Fibroblast of skin of right quadriceps (primary cell): ENCODE measurements around the gene PCDH9.
A peak's percentile ranks its signal among the peaks of the same experiment; 100 is the strongest.

Experiments used
- DNase-seq: peaks from one replicate; pipeline ENCODE4 v3.0.0-alpha.2; 2013

Gene PCDH9

DNA sequence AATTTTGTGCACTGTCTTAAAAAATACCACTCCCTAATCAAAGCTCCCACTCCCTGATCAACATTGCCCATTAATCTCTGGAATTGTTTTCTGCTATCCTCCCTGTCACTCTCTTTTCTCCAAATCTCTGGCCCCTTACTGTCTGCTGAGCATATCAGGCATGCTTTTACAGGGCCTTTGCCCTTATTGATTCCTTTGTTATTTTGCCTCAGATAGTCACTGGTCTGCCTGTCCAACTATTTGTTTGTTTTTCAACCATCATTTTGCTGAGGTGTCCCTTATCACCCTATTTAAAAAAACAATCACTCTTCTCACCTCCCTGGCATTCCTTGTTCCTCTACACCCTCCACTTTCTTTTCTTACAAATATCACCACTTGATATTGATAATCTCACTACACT, 153.0 kb downstream of the PCDH9 start:
- DNase-seq = no peak

DNA sequence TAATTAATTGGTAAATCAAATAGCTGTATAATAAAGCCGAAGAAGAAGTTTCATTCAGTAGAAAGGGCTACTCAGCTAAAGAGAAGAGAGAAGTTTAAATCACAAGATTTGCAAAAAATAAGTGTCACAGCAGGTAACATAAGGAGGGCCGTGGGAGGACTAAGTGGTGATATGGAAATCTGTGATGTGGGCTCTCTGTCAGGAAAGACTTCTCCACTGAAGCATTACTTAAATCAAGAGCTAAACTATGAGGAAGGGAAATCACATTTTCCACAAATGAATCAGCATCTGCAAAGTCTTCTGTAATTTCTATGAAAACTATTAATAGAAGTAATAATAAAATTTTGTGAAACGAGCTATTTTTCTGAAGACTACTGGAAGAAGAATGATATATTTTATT, 153.8 kb downstream of the PCDH9 start:
- no peak for DNase-seq

DNA sequence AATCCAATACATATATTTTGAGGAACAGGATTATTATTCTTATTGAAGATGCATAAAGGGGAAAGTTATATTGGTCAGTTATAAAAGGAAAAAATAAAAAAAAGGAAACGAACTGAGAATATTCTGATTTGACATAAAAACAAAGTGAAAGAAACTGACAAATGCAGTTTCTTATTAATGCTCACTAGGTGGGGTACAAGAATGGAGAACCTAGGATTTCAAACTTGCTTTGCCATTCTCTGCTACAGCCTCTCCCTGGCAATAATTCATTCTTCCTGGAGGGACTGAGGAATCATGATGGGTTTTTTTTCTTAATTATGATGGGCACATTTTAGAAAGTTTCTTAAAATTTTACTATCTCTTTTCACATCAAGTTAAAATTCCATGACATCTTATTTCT, 154.9 kb downstream of the PCDH9 start:
- no peak for DNase-seq

DNA sequence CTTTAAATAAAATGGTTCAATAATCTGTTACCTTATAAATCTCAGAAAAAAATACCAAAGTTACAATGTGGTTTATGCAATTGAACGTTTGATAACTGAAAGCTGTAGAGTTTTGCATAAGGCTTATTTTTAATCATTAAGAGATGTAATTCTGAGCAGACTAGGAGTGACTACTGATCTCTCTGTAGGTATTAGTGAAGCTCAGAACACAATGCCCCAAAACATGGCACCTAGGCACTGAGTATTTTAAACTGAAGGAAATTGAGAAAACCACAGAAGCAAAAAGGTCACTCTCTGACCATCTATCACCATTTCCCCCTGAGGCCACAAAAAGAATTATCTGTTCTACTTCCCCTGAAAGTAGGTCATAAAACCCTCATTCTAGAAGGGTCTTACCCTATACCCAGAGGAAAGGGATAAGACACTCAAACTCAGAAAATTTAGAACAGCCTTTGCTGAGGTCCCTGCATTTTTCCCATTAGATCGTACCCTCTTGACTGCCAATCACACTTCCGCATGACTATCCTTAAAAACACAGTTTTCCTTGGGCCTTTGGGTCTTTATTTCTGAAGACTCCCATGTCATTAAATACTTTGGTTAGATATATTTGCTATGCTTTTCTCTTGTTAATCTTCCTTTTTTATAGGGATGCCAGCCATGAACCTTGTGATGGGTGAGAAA, 158.1 kb downstream of the PCDH9 start:
- DNase-seq = no peak

DNA sequence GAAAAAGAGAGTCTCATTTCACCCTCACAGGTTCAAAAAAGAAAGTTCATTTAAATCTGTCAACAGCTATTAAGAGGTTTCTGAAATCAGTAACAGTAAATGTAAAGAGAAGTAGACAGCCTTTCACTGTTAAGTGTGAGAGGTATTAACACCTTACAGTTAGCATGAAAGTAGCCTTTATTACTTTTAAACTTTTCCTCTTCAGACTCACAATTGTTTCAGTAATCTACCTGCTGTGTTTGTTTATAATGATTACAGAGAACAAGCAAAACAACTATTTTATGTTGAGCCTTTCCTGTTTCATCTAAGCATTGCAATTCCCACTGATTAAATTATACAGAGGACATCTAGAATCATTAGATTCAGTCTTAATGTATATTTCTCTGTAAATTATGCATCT, 159.8 kb downstream of the PCDH9 start:
- DNase-seq = no peak

DNA sequence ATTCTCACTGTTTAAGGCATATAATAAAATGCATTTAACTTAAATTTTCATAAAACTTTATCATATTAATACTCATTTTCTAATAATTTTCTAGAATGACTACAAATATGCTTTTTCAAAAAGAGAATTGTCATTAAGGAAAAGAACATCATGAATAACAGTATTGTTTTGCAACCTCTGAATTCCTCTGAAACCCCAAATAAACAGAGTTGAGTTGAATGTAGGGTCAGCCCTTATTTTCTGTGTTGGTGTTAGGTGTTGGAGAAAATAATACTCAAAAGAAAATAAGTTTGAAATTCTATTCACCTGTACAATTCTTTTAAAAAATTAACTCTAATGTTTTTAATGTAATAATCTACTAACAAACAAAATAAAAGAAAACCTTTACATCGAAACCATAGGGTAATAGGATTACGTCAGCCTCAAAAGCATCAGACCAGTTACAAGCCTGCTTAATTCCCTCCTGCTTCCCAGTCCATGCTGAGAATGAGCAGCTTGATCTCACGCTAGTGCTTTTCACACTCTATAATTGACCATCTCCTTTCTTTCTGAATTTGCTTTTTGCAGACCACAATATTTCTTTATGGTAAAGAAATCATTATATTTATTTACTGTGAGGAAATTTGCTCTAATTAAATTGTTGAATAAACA, 160.9 kb downstream of the PCDH9 start:
- no peak for DNase-seq

DNA sequence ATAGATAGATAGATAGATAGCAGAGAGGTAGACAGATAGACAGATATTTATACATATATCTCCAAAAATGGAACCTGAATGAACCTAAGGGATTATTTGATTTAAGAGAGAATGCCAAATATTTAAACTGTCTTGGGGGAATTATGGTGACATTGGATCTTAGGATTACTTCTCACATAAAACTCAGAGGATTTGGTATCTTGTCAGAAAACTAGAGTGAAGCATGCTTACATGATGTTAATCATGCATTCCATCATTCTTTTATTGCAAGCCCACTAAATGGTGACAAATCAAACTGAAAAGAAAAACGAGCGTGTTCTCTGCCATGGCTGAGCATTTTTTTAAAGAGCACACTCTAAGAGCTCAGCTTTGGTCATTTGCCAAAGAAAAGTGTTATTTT, 165.2 kb downstream of the PCDH9 start:
- DNase-seq = no peak

GRCh38 chr13:67063036-67063435, 167.1 kb downstream of the PCDH9 start:
- DNase-seq = no peak

GRCh38 chr13:67062160-67062559, 168.0 kb downstream of the PCDH9 start:
- no peak for DNase-seq

- peak; percentile 6 for DNase-seq
These were observed 168.4 kb downstream of the PCDH9 start for GRCh38 chr13:67061750-67062149.

DNA sequence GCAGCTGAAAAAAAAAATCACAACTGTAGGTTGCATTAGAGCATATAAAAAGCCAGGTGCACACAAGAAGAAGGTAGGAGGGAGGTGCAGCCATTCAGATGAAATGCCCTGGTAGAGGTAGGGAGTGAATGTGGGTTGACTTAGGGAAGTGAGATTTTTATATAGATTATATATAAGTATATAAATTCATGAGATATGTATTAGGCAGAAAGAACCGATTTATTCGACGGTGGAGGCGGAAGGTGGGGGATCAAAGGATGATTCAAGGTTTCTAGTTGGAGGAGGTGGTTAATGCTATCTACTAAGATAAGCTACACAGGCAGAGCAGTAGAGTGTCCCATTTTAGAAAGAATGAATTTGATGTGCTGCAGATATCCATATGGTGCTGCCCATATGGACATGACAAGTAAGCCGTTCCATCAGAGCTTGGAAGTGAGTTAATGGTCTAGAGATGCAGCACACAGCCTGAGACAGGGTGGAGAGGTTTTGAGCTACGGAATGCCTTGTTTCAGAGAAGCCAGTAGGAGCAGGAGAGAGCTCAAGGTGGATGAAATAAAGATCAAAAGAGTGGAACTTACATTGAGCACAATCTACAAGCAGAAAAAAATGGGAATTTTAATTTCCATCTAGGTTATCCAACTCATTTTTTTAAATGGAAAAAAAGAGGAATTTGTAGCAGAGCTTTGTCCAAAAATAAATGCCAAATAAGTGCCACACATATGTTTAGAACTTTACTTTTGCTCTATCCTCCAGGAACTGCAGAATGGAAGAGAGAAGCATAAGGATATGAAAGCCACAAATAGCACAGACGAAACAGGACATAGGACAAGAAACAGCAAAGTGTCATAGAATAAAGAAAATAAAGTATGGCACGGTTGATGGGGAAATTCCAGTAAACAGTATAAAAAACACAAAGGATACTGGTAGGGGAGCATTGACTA, 177.3 kb downstream of the PCDH9 start:
- no peak for DNase-seq

DNA sequence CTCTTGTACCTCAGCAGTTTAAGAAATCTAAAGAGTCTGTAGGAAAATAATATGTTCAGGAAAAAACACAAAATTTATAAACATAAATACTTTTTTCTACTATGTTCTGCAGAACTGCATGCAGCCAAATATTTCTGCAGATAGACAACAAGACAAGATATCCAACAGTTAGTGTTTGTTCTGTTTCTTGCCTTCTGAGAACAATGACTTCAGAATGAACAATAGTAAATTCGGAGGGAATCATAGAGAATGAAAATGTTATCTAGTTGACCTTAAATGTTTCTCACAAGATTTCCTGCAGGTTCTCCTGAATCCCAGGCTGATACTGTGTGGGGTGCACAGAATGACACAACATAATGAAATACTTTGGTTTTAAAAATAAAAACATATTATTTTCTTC, 180.4 kb downstream of the PCDH9 start:
- DNase-seq = no peak

- DNase-seq = peak; percentile 62
These were observed 181.3 kb downstream of the PCDH9 start for GRCh38 chr13:67048821-67049150.

DNA sequence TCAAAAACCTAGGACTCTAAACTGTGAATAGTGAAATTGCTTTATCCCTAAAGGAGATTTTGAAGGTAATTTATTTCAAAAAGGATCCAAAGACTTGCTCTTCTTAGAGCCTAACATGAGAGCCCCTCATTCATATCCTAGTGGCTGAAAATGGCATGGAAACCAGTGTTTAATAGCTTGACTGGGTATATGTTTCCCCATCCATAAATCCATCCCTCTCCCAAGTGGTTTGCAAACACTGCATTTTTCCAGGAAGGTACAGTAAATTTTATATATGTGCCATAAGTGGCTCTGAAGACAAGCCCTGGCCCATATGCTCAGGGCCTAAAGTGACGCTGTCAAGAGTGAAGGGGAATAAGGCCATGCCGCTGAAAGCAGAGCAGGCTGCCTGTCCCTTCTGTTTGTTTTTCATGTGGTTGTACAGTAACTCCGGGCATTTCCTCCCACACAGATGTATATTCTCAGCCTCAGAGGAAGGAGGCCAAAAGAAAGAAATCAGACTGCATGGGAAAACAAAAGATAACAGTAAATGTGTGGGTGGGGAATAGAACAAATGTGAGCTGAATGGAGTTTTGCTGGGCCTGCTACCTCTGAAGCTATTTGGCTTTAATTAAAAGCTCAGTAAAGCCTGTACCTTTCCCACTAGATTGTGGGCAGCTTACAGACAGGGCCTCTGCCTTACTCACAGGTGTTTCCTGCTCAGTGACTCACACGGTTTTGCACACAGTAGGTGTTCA, 181.9 kb downstream of the PCDH9 start:
- peak; percentile 66 for DNase-seq

DNA sequence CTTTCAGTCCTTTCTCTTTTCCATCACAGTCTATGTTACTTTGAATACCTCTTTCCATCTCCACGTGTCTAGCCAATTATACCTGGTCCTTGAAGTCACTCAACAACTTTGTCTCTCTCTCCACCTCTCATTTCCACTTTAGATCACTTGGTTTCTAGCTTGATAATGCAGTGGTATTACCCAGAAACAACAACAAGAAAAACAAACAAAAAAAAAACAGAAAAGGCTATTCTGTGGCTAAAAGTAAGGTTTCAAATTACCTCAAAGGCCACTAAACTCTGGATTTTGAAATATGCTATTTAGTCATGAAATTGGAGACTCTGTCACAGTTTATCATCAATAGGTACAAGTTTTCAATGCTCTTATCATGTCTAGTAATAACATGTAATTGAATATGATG, 184.8 kb downstream of the PCDH9 start:
- DNase-seq = no peak

GRCh38 chr13:67043901-67044300, 186.2 kb downstream of the PCDH9 start:
- DNase-seq = peak; percentile 68

DNA sequence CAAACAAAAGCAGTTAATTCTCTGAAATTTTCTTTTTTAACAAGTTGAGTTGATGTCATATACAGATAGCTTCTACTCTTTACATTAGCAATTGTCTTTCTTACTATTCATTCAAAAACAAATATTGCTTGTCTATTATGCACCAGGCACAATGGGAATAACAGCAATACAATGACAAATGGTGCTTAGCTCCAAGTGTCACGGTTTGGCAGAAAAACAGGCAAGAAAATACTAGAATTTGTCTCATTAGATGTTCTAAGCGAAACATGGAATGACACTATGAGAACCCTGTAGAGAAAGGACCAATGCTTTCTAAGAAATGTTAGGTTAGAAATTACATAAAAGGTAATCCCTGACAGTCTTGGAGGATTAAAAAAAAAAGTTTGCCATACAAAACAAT, 187.6 kb downstream of the PCDH9 start:
- DNase-seq = no peak

GRCh38 chr13:67036699-67037457, 193.3 kb downstream of the PCDH9 start:
- no peak for DNase-seq

DNA sequence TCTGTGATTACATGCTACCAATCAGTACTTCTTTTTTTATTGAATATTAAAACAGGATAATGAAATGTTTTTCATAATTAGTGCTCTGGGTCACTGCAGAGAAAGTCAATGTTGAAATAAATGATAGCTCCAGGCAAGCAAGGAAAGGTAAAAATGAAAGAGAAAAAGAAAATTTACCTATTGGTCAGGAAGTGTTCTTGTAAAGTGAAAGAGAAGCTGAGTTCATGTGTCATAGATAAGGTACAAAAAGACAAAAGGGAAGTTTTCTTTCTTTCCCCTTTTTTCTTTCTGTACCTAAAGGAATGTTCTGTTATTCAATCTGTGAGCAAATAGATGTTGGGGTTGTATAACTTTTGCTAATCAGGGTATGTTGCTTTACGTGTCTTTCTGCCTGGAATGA, 197.0 kb downstream of the PCDH9 start:
- no peak for DNase-seq

- DNase-seq = peak; percentile 81
These were observed 206.8 kb downstream of the PCDH9 start for GRCh38 chr13:67023130-67023876.

GRCh38 chr13:67018775-67019174, 211.4 kb downstream of the PCDH9 start:
- DNase-seq = no peak

DNA sequence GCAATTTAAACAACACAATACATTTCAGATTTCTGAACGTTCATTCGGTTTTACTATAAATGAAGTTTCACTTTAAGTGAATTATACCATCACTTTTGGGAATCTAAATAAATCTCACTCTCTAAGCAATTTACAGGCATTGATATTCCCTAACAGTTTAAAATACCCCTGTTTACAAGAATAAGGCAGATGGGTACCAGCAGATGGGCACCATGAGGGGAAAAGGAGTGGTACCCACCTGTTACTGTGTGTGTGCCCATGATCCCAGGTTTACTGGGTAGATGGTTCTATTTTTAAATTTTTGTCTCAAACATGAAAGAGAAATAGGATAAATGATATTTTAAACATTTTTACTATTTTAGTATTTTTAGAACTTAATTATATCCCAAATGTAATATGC, 212.9 kb downstream of the PCDH9 start:
- no peak for DNase-seq
